WTC11 (cell line): ENCODE results near the gene CHRNB4. TPM values are rescaled to one million over a fixed set of nuclear protein-coding genes. Genes with fewer than 3 reads are reported as not detected.

ENCODE experiments used
- ATAC-seq: fragments of 200-7000 bp; cut with Tn5 transposase; 2 replicates; pipeline ENCODE4 v1.10.0; 2021; ENCODE audit warnings: mild to moderate bottlenecking, moderate library complexity
- CTCF ChIA-PET: fragments of 300-600 bp; sonication (Branson Sonifier 250); formaldehyde crosslinking; loops from one replicate; lab custom pipeline; 2021; ENCODE audit warnings: antibody characterized with exemption; lab: Charles Lee
- POLR2A ChIA-PET: fragments of 350-600 bp; sonication (Branson Sonifier 250); formaldehyde crosslinking; loops from one replicate; lab custom pipeline; 2021; ENCODE audit warnings: antibody characterized with exemption; lab: Charles Lee
- DNase-seq: peaks from one replicate; pipeline ENCODE4 v3.0.0; 2021; ENCODE audit warnings: low spot score
- H3K27ac Mint-ChIP-seq: 2 replicates; pipeline ENCODE4 v1.8.0; 2021; ENCODE audit warnings: mixed read lengths
- H3K27me3 Mint-ChIP-seq: 2 replicates; pipeline ENCODE4 v1.8.0; 2021; ENCODE audit warnings: low read depth, mild to moderate bottlenecking, moderate library complexity, mixed read lengths
- H3K36me3 Mint-ChIP-seq: 2 replicates; pipeline ENCODE4 v1.8.0; 2021; ENCODE audit warnings: mixed read lengths
- H3K4me1 Mint-ChIP-seq: 2 replicates; pipeline ENCODE4 v1.8.0; 2022; ENCODE audit warnings: mixed read lengths
- H3K4me3 Mint-ChIP-seq: 2 replicates; pipeline ENCODE4 v1.8.0; 2021; ENCODE audit warnings: mild to moderate bottlenecking, moderate library complexity, mixed read lengths
- H3K9me3 Mint-ChIP-seq: 2 replicates; pipeline ENCODE4 v1.8.0; 2021; ENCODE audit warnings: mixed read lengths
- AR ChIP-seq: fragments of 250-450 bp; sonication (Bioruptor Pico); IDR thresholded peaks from 2 replicates; pipeline ENCODE4 v1.9.0; 2021; ENCODE audit warnings: mild to moderate bottlenecking
- ARID4B ChIP-seq: sonication (generic); formaldehyde crosslinking; IDR thresholded peaks from 2 replicates; pipeline ENCODE4 v1.8.0; 2023; ENCODE audit warnings: missing genetic modification reagents, mild to moderate bottlenecking, borderline replicate concordance
- ATF1 ChIP-seq: sonication (generic); formaldehyde crosslinking; IDR thresholded peaks from 2 replicates; pipeline ENCODE4 v1.8.1; 2023; ENCODE audit warnings: mild to moderate bottlenecking, moderate library complexity, missing genetic modification reagents
- E2F5 ChIP-seq: sonication (generic); formaldehyde crosslinking; IDR thresholded peaks from 2 replicates; pipeline ENCODE4 v1.8.1; 2022; ENCODE audit warnings: mild to moderate bottlenecking, moderate library complexity, missing genetic modification reagents
- EMX1 ChIP-seq: fragments of 250-450 bp; sonication (Bioruptor Pico); IDR thresholded peaks from 2 replicates; pipeline ENCODE4 v1.8.0; 2021; ENCODE audit warnings: mild to moderate bottlenecking
- FOXP1 ChIP-seq: sonication (generic); formaldehyde crosslinking; IDR thresholded peaks from 2 replicates; pipeline ENCODE4 v1.8.0; 2022; ENCODE audit warnings: missing genetic modification reagents, mild to moderate bottlenecking, moderate library complexity, borderline replicate concordance
- FOXP4 ChIP-seq: sonication (generic); formaldehyde crosslinking; IDR thresholded peaks from 2 replicates; pipeline ENCODE4 v1.8.0; 2022; ENCODE audit warnings: mild to moderate bottlenecking, missing genetic modification reagents
- GABPB1 ChIP-seq: sonication (generic); formaldehyde crosslinking; IDR thresholded peaks from 2 replicates; pipeline ENCODE4 v1.8.1; 2023; ENCODE audit warnings: mild to moderate bottlenecking, missing genetic modification reagents
- GTF2I ChIP-seq: fragments of 250-450 bp; sonication (Bioruptor Pico); conservative IDR thresholded peaks from 2 replicates; pipeline ENCODE4 v1.4.0; 2021; ENCODE audit warnings: mild to moderate bottlenecking
- HMGXB4 ChIP-seq: sonication (generic); formaldehyde crosslinking; IDR thresholded peaks from 2 replicates; pipeline ENCODE4 v1.8.1; 2023; ENCODE audit warnings: mild to moderate bottlenecking, moderate library complexity, missing genetic modification reagents
- JAZF1 ChIP-seq: fragments of 250-450 bp; sonication (Bioruptor Pico); IDR thresholded peaks from 2 replicates; pipeline ENCODE4 v1.9.0; 2021; ENCODE audit warnings: moderate library complexity, mild to moderate bottlenecking, inconsistent platforms
- MXD4 ChIP-seq: fragments of 250-450 bp; sonication (Bioruptor Pico); IDR thresholded peaks from 2 replicates; pipeline ENCODE4 v1.8.0; 2021; ENCODE audit warnings: mild to moderate bottlenecking, moderate library complexity, borderline replicate concordance
- MYBL2 ChIP-seq: sonication (generic); formaldehyde crosslinking; IDR thresholded peaks from 2 replicates; pipeline ENCODE4 v1.8.1; 2023; ENCODE audit warnings: mild to moderate bottlenecking, moderate library complexity, missing genetic modification reagents
- NFE2L1 ChIP-seq: sonication (generic); formaldehyde crosslinking; IDR thresholded peaks from 2 replicates; pipeline ENCODE4 v1.8.1; 2023; ENCODE audit warnings: missing genetic modification reagents
- NFYB ChIP-seq: sonication (generic); formaldehyde crosslinking; conservative IDR thresholded peaks from 2 replicates; pipeline ENCODE4 v1.8.0; 2022; ENCODE audit warnings: low read depth, missing genetic modification reagents
- SOX15 ChIP-seq: fragments of 250-450 bp; sonication (Bioruptor Pico); IDR thresholded peaks from 2 replicates; pipeline ENCODE4 v1.9.0; 2021; ENCODE audit warnings: mild to moderate bottlenecking
- TCF7 ChIP-seq: sonication (generic); formaldehyde crosslinking; IDR thresholded peaks from 2 replicates; pipeline ENCODE4 v1.8.0; 2022; ENCODE audit warnings: mild to moderate bottlenecking, low read depth, missing genetic modification reagents, moderate library complexity
- TP53 ChIP-seq: sonication (generic); formaldehyde crosslinking; IDR thresholded peaks from 2 replicates; pipeline ENCODE4 v1.8.1; 2023; ENCODE audit warnings: mild to moderate bottlenecking, missing genetic modification reagents
- ZBTB21 ChIP-seq: sonication (generic); formaldehyde crosslinking; IDR thresholded peaks from 2 replicates; pipeline ENCODE4 v1.8.1; 2023; ENCODE audit warnings: mild to moderate bottlenecking, missing genetic modification reagents, borderline replicate concordance
- ZMAT4 ChIP-seq: fragments of 250-450 bp; sonication (Bioruptor Pico); IDR thresholded peaks from 2 replicates; pipeline ENCODE4 v1.9.0; 2021; ENCODE audit warnings: mild to moderate bottlenecking
- ZNF396 ChIP-seq: fragments of 250-450 bp; sonication (Bioruptor Pico); IDR thresholded peaks from 2 replicates; pipeline ENCODE4 v1.8.0; 2021; ENCODE audit warnings: mild to moderate bottlenecking, moderate library complexity, borderline replicate concordance
- ZNF512 ChIP-seq: sonication (generic); formaldehyde crosslinking; IDR thresholded peaks from 2 replicates; pipeline ENCODE4 v1.8.1; 2022; ENCODE audit warnings: missing genetic modification reagents, borderline replicate concordance
- total RNA-seq: library from RNA; stranded (reverse); gene quantifications from 3 replicates; pipeline ENCODE4 v1.2.3, GENCODE V29; 2021

The CHRNB4 gene
- total RNA-seq, 1 experiment from 2014 or later = 10.1 TPM

- no peak for TF ChIP-seq ARID4B
- TF ChIP-seq GABPB1 (CRISPR knock-in tag) = no peak
- TF ChIP-seq NFE2L1 = no peak
- TF ChIP-seq AR (CRISPR knock-in tag) = no peak
These were observed 13.7 kb downstream of the CHRNB4 start (continued) for GRCh38 chr15:78627348-78627747.

GRCh38 chr15:78626381-78626995 lies 14.5 kb downstream of the CHRNB4 start:
- Mint-ChIP-seq H3K27me3 (peaks cover 20% of the 10 kb centered on the region), H3K27ac (no peak overlapping the region), H3K4me3 (no peak overlapping the region), H3K4me1 (peaks cover 4% of the 10 kb centered on the region), H3K36me3 (peaks cover 9% of the 10 kb centered on the region), H3K9me3 (no peaks in the 10 kb centered on the region)
- CTCF ChIA-PET = interaction anchor here (0.8 kb wide), 1 partner anchor 12 kb away, joined by 6 read pairs; no protein-coding TSS in a partner anchor
- POLR2A ChIA-PET = no interaction called here
- TF ChIP-seq JAZF1 (no peak), TCF7 (no peak), FOXP1 (no peak), ZBTB21 (no peak), MXD4 (no peak), ZNF396 (CRISPR knock-in tag) (no peak), FOXP4 (CRISPR knock-in tag) (no peak), ZNF512 (CRISPR knock-in tag) (no peak), ATF1 (CRISPR knock-in tag) (no peak), TP53 (CRISPR knock-in tag) (no peak), EMX1 (no peak), SOX15 (CRISPR knock-in tag) (no peak), NFYB (CRISPR knock-in tag) (no peak), HMGXB4 (CRISPR knock-in tag) (no peak), E2F5 (CRISPR knock-in tag) (no peak), GTF2I (CRISPR knock-in tag) (no peak), MYBL2 (CRISPR knock-in tag) (no peak), ZMAT4 (CRISPR knock-in tag) (no peak)
- no peak for ATAC-seq
- no peak for DNase-seq
